ENCODE results near the gene HIP1.

Gene HIP1

DNA sequence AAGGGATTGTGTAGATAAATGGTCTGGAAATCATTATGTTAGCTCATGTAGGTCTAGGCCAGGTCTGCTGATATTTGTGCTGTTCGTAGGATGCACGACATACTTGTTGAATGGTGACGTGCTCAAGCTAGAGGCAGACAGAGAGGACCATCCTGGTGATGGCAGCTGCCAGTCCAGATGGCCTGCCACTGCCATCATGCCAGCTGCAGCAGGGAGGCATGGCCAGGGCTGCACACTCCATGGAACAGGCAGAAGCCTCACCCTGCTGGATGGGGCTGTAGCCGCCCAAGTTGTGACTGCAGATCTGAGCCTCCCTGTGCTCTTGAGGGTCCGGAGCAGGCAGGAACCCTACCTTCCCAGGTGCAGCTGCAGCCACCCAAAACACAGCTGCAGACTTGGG, 166.3 kb downstream of the HIP1 start:
- TF ChIP-seq GATA2 (IDR thresholded peaks at IDR 0.05; ENCODE audit: low read depth, low read length), result no peak
- no peak for TF ChIP-seq GATA3 (IDR thresholded peaks at IDR 0.05; ENCODE audit: low read depth, low read length)

GRCh38 chr7:75571209-75571608, 167.5 kb downstream of the HIP1 start:
- TF ChIP-seq GATA2 (IDR thresholded peaks at IDR 0.05; ENCODE audit: low read depth, low read length) (no peak), GATA3 (IDR thresholded peaks at IDR 0.05; ENCODE audit: low read depth, low read length) (no peak)

DNA sequence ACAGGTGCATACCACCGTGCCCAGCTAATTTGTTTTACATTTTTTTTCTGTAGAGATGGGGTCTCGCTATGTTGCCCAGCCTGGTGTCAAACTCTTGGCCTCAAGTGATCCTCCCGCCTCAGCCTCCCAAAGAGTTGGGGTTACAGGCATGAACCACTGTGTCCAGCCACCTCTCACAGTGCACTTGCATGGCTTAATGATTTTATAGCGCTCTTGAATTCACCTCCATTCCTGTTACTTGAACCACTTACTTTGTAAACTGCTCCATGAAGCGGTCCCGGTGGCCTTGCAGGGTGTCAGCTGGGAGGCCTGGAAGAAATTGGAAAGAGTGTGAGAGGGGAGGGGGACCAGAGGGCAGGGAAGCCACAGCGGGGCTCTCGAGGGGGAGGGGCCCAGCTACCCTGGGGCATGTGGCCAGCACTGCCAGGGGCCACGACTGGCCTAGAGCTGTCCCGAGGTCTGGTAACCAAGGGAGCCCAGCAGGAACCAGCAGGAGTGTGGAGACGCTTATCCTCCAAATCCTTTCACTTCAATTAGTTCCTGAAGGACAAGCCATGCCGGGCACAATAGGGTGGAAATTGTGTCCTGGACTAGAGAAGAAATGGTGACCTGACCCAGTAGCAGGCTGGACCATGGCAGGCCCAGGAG, 170.7 kb downstream of the HIP1 start:
- TF ChIP-seq GATA3 (IDR thresholded peaks at IDR 0.05; ENCODE audit: low read depth, low read length) (no peak), GATA2 (IDR thresholded peaks at IDR 0.05; ENCODE audit: low read depth, low read length) (no peak)

DNA sequence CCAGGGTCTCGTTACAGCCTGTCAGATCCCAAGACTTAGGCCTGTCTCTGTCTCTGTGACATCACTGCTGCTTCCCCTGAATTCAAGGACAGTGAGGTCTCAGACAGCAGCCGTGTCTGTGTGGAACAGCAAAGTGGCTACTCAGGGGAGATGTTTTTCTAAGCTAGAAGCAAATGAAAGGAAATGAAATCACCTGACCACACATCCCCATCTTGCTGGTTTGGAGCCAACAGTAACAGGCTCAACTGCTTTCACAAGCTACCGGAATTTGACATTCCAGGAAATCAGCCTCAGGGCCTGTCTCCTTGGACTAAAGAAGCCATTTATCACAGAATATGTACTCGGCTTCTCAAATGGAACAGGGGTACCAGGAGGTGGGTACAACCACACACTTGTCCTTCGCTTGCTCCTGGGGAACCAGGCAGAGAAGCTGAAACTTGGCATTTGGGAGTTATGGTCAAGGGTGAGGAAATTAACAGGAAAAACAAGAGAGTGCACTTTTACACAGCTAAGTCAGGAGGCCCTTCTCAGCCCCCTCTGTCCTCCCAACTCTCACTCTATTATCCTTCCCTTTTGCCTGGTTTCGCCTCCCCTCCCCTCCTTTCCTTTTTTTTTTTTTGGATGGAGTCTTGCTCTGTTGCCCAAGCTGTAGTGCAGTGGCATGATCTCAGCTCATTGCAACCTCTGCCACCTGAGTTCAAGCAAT, 173.5 kb downstream of the HIP1 start:
- TF ChIP-seq GATA2 (IDR thresholded peaks at IDR 0.05; ENCODE audit: low read depth, low read length) (no peak), GATA3 (IDR thresholded peaks at IDR 0.05; ENCODE audit: low read depth, low read length) (no peak)

DNA sequence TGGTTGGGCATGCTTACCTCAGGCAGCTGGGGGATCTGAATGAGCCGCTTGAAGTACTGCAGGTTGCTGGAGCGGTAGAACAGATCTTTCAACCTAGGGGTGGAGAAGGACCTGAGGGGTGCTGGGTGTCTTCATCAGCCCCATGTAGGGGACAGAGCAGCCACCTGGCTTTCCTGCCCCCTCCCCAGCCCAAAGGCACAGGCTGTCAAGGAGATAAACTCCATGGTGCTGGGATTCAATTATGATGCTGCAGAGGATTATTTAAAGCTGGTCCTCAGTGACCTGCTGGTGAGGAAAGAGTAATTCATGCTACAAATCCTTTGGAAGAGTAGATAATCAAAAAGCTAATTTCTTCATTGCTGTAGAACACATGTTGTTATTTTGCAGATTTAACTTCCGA, 175.6 kb downstream of the HIP1 start:
- TF ChIP-seq GATA3 (IDR thresholded peaks at IDR 0.05; ENCODE audit: low read depth, low read length) (no peak), GATA2 (IDR thresholded peaks at IDR 0.05; ENCODE audit: low read depth, low read length) (no peak)

DNA sequence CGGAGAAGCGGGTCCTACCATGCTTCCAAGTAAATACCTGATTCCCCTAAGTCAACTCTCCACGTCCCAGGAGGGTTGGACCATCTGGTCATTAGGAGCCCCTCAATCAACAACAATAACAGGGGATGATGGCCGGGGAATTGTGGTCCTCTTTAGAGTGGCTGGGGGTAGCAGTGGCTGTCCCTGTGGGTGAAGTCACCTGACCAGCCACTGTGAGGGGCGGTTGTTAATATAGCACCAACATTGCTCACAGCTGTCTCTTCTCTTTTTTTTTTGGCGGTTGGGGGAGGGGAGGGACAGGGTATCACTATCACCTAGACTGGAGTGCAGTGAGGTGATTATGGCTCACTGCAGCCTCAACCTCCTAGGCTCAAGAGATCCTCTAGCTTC, 178.8 kb downstream of the HIP1 start:
- no peak for TF ChIP-seq GATA3 (IDR thresholded peaks at IDR 0.05; ENCODE audit: low read depth, low read length)
- TF ChIP-seq GATA2 (IDR thresholded peaks at IDR 0.05; ENCODE audit: low read depth, low read length), result no peak

- TF ChIP-seq GATA2 (IDR thresholded peaks at IDR 0.05; ENCODE audit: low read depth, low read length) (no peak), GATA3 (IDR thresholded peaks at IDR 0.05; ENCODE audit: low read depth, low read length) (no peak)
These were observed 179.3 kb downstream of the HIP1 start for GRCh38 chr7:75559355-75559975.

- TF ChIP-seq GATA2 (IDR thresholded peaks at IDR 0.05; ENCODE audit: low read depth, low read length), result no peak
- TF ChIP-seq GATA3 (IDR thresholded peaks at IDR 0.05; ENCODE audit: low read depth, low read length), result no peak
These were observed 183.0 kb downstream of the HIP1 start for GRCh38 chr7:75555736-75556135.

- TF ChIP-seq GATA3 (IDR thresholded peaks at IDR 0.05; ENCODE audit: low read depth, low read length) (no peak), GATA2 (IDR thresholded peaks at IDR 0.05; ENCODE audit: low read depth, low read length) (no peak)
These were observed 192.3 kb downstream of the HIP1 start for GRCh38 chr7:75546237-75547015.

DNA sequence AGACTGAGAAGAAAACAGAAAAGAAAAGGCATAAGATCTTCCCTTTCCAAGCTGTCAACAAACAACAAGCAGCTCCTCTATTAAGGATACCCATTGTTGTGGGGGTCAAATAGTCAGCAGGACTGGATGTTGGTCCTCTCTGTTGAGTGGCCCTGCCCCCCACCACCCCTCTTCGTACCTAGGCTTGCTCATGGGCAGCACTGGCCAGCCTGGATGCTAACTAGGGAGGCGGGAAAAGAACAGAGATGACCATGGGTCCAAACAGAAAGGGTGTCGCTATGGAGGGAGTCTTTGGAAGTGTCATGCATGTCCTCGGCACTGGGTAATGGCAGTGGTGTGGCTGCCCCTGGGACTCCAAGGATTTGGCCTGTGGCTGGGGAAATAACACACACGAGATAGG, 201.0 kb downstream of the HIP1 start:
- no peak for TF ChIP-seq GATA3 (IDR thresholded peaks at IDR 0.05; ENCODE audit: low read depth, low read length)
- no peak for TF ChIP-seq GATA2 (IDR thresholded peaks at IDR 0.05; ENCODE audit: low read depth, low read length)

GRCh38 chr7:75536940-75537538, 201.7 kb downstream of the HIP1 start:
- no peak for TF ChIP-seq GATA3 (IDR thresholded peaks at IDR 0.05; ENCODE audit: low read depth, low read length)
- no peak for TF ChIP-seq GATA2 (IDR thresholded peaks at IDR 0.05; ENCODE audit: low read depth, low read length)

DNA sequence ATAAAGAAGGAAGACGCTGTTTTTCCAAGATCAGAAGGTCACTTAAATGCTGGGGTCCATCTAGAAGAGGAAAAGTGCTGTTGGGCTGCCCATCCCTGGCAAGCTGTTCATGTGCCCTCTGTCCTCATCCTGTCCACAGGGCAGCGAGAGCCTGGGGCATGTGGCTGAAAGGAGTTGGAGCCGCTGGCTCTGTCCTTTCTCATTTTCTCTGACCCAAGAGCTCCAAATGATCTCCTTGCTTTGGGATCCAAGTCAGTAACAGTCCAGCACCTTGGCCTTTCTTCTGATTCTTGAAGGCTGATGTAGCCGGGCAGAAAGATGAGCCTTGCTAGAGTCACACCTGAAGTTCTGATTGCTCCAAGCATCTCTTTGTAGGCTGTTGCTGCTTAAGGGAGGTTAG, 202.2 kb downstream of the HIP1 start:
- TF ChIP-seq GATA2 (IDR thresholded peaks at IDR 0.05; ENCODE audit: low read depth, low read length), result no peak
- TF ChIP-seq GATA3 (IDR thresholded peaks at IDR 0.05; ENCODE audit: low read depth, low read length), result no peak

- no peak for TF ChIP-seq GATA3 (IDR thresholded peaks at IDR 0.05; ENCODE audit: low read depth, low read length)
- TF ChIP-seq GATA2 (IDR thresholded peaks at IDR 0.05; ENCODE audit: low read depth, low read length), result no peak
These were observed 203.9 kb downstream of the HIP1 start for GRCh38 chr7:75534727-75535307.

DNA sequence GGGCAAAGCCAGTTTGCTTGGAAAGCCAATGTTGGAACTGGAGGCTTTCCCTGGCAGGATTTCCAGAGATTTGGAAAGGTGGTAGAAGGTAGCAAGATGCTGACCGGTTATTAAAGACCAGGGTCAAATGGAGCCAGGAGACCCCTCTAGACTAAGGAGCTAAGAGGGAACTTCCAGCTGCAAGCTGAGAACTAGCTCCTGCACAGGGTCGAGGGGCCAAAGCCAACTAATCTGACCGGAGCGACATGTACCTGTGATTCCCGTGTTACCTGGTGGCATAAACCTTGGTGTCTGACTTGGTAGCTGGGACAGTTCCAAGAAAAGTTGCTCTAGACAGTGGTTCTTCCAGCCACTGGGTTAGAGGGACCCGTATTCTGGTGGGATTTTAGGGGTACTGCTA, 204.8 kb downstream of the HIP1 start:
- TF ChIP-seq GATA3 (IDR thresholded peaks at IDR 0.05; ENCODE audit: low read depth, low read length) (no peak), GATA2 (IDR thresholded peaks at IDR 0.05; ENCODE audit: low read depth, low read length) (no peak)

Measured in SH-SY5Y (cell line).